ENCODE results near the gene ZNF273. TPM values are rescaled to one million over a fixed set of nuclear protein-coding genes. Genes with fewer than 3 reads are reported as not detected.
"Not testable (repeated sequence)": the region's sequence is repeated elsewhere in the genome, so short reads cannot be mapped to it uniquely, and the experiment has no call there.

ZNF273 gene
- total RNA-seq, 1 experiment from 2014 or later, result 6.6 TPM

GRCh38 chr7:64863530-64863929 lies 39.5 kb upstream of the ZNF273 start:
- H2AFZ ChIP-seq (ENCODE audit: low read depth, low read length, poor library complexity, severe bottlenecking); BruUV-seq (replicated peaks); H3K4me3 ChIP-seq (replicated peaks in 1 of 2; ENCODE audit: low read depth in 1 of 2, low read length in 2 of 2); H3K27me3 ChIP-seq (ENCODE audit: insufficient read depth, low read length); intact Hi-C loops (cut with micrococcal nuclease); H3K4me2 ChIP-seq (ENCODE audit: low read length); H3K9me2 ChIP-seq (ENCODE audit: insufficient read depth); H4K20me1 ChIP-seq (ENCODE audit: insufficient read depth); DNase-seq (ENCODE audit: low read depth, low spot score); POLR2A ChIA-PET; H3K79me2 ChIP-seq (ENCODE audit: insufficient read depth, low read length); CTCF ChIA-PET; RAD21 ChIA-PET (ENCODE audit: low non-redundant PET in 1 of 2, low total read pairs in 2 of 2, uncharacterized antibody in 2 of 2, unreplicated experiment in 2 of 2); H3K27ac ChIP-seq (ENCODE audit: low read depth, low read length); H3K36me3 ChIP-seq (ENCODE audit: control insufficient read depth in 1 of 2, insufficient read depth in 2 of 2, low read length in 2 of 2); ATAC-seq; H3K4me1 ChIP-seq (ENCODE audit: control insufficient read depth in 1 of 2, insufficient read depth in 2 of 2, low read length in 2 of 2); H3K9ac ChIP-seq (ENCODE audit: low read length); H3K9me3 ChIP-seq (ENCODE audit: control insufficient read depth in 1 of 2, insufficient read depth in 1 of 2, low read depth in 1 of 2, low read length in 2 of 2): not testable (repeated sequence)

GRCh38 chr7:64863969-64864368 lies 39.1 kb upstream of the ZNF273 start:
- ChIA-PET RAD21 (ENCODE audit: low non-redundant PET in 1 of 2, low total read pairs in 2 of 2, uncharacterized antibody in 2 of 2, unreplicated experiment in 2 of 2) (no interaction called here), POLR2A (no interaction called here), CTCF (no interaction called here)
- no peak overlapping the region for H3K27ac ChIP-seq (ENCODE audit: low read depth, low read length)
- no peak overlapping the region for H3K4me3 ChIP-seq (replicated peaks in 1 of 2; ENCODE audit: low read depth in 1 of 2, low read length in 2 of 2)
- H3K4me1 ChIP-seq (ENCODE audit: control insufficient read depth in 1 of 2, insufficient read depth in 2 of 2, low read length in 2 of 2), result no peaks in the 10 kb centered on the region
- no TSS peak for BruUV-seq (replicated peaks)
- no peak overlapping the region for H3K9ac ChIP-seq (ENCODE audit: low read length)
- intact Hi-C loops (cut with micrococcal nuclease), result no loop called here
- no peak overlapping the region for H2AFZ ChIP-seq (ENCODE audit: low read depth, low read length, poor library complexity, severe bottlenecking)
- no peak overlapping the region for H3K4me2 ChIP-seq (ENCODE audit: low read length)
- no peaks in the 10 kb centered on the region for H4K20me1 ChIP-seq (ENCODE audit: insufficient read depth)
- TF ChIP-seq ATF3 (IDR thresholded peaks at IDR 0.05) (no peak), JUND (IDR thresholded peaks at IDR 0.05) (no peak), POLR2AphosphoS5 (IDR thresholded peaks at IDR 0.05; ENCODE audit: low read depth, low read length) (no peak), YY1 (IDR thresholded peaks at IDR 0.05; ENCODE audit: extremely low read depth, insufficient replicate concordance, low read depth, low read length) (no peak), POLR2A (IDR thresholded peaks at IDR 0.05; ENCODE audit: borderline replicate concordance, extremely low read depth, insufficient read depth, insufficient read length) (no peak), CEBPB (IDR thresholded peaks at IDR 0.05; ENCODE audit: low read depth) (no peak), REST (IDR thresholded peaks at IDR 0.05; ENCODE audit: low read depth) (no peak), CBX3 (IDR thresholded peaks at IDR 0.05; ENCODE audit: low read depth) (no peak), RAD21 (IDR thresholded peaks at IDR 0.05; ENCODE audit: low read depth) (no peak), FOSL1 (IDR thresholded peaks at IDR 0.05; ENCODE audit: low read depth) (no peak), TCF7L2 (IDR thresholded peaks at IDR 0.05; ENCODE audit: borderline replicate concordance, extremely low read depth, insufficient read depth, insufficient read length) (no peak), SP1 (IDR thresholded peaks at IDR 0.05; ENCODE audit: low read depth) (no peak), SRF (IDR thresholded peaks at IDR 0.05; ENCODE audit: low read depth) (no peak)
- no peaks in the 10 kb centered on the region for H3K27me3 ChIP-seq (ENCODE audit: insufficient read depth, low read length)
- DNase-seq (ENCODE audit: low read depth, low spot score) (no peak), ATAC-seq (no peak)
- no peaks in the 10 kb centered on the region for H3K9me2 ChIP-seq (ENCODE audit: insufficient read depth)
- no peaks in the 10 kb centered on the region for H3K79me2 ChIP-seq (ENCODE audit: insufficient read depth, low read length)
- H3K9me3 ChIP-seq (ENCODE audit: control insufficient read depth in 1 of 2, insufficient read depth in 1 of 2, low read depth in 1 of 2, low read length in 2 of 2), result no peaks in the 10 kb centered on the region
- H3K36me3 ChIP-seq (ENCODE audit: control insufficient read depth in 1 of 2, insufficient read depth in 2 of 2, low read length in 2 of 2), result no peaks in the 10 kb centered on the region
